GM20431 (cell line): ENCODE results near the gene POU3F1.

Experiments
- in situ Hi-C: fragments of 300-500 bp; cut with MseI, MboI; formaldehyde crosslinking; loops from one replicate; pipeline ENCODE4 v1.15.0; 2020; ENCODE audit warnings: low sequenced_read_pairs; ENCODE audit not compliant: unreplicated experiment

Gene POU3F1

DNA sequence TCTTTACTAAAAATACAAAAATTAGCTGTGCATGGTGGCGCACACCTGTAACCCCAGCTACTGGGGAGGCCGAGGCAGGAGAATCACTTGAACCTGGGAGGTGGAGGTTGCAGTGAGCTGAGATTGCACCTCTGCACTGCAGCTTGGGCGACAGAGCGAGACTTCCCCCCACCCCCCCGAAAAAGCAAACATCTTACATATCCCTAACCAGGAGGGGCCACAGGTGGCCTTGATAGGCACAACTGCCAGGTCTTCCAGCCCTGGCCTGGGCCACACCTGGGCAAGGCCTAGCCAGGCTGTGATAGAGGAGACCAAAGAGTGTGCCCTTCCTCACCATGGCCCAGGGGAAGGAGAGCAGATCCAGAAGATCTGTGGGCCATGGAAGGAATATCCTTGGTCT is 28.6 kb upstream of the POU3F1 start:
- in situ Hi-C loops: no loop called here

DNA sequence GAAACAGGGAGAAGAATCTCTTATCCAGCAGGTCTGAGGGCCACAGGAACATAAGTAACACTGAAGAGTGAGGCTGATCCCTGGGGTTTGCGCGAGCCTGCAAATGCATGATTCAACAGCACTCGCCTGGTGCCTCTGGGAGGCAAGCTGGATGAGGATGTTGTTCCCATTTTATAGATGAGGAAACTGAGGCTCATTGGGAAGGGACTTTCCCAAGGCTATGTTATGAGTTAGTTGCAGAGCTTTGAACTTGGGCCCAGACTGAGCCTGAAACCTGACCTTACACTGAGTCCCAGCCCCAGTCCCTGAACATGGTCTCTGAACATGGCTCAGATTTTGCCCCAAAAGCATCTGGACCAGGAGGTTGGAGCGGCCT is 27.7 kb upstream of the POU3F1 start:
- in situ Hi-C loops: no loop called here

DNA sequence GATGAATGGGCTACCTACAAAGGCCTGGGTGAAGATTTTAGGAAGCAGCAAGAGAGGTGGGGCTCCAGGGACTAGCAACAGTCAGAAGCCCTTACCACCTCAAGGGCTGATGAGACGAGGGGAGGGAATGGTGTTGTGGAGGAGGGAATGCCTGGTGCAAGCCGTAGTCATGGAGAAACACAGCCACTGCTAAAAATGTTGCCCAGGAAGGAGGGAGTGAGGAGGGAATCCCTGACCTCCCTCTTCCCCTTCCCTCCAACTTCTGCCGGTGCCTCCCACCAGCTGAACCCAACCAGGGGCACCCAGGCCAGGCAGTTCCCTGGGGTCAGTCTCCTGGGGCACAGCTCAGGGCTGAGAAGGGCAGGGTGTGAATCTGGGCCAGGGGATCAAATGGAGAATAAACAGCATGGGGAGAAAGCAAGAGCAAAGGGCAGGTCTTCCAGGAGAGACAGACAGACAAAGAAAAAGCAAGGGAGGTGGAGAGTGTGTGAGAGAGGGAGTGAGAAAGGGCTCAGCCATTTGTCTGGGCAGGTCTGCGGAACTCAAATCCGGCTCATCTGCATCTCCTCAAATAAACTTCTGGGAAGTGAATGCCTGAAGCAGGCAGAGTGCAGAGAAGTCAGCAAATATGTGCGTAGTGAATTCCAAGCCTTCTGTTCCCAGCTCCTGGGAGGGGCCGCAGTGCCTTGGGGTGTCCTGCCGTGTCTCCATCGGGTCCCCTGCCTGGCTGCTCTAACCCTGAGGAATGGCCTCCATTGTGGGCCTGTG is 27.1 kb upstream of the POU3F1 start:
- in situ Hi-C loops: no loop called here

DNA sequence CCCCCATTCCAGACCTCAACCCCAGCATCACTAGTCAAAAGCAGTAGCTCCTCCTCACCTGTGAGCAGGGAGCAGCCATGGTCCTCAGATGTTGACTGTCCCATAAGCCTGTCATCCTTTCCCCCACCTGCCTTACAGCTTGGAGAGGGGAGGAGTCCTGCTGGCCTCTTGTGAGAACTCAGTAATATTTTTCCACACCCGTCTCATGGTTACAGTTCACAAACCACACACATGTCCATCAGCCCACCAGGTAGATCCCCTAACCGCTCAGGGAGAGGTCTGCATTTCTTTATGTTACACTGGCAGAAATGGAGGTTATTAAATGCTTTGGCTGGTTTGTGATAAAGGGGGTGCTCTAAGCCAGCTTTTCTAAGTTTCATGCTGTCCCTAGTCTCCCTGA is 26.3 kb upstream of the POU3F1 start:
- in situ Hi-C loops: no loop called here

DNA sequence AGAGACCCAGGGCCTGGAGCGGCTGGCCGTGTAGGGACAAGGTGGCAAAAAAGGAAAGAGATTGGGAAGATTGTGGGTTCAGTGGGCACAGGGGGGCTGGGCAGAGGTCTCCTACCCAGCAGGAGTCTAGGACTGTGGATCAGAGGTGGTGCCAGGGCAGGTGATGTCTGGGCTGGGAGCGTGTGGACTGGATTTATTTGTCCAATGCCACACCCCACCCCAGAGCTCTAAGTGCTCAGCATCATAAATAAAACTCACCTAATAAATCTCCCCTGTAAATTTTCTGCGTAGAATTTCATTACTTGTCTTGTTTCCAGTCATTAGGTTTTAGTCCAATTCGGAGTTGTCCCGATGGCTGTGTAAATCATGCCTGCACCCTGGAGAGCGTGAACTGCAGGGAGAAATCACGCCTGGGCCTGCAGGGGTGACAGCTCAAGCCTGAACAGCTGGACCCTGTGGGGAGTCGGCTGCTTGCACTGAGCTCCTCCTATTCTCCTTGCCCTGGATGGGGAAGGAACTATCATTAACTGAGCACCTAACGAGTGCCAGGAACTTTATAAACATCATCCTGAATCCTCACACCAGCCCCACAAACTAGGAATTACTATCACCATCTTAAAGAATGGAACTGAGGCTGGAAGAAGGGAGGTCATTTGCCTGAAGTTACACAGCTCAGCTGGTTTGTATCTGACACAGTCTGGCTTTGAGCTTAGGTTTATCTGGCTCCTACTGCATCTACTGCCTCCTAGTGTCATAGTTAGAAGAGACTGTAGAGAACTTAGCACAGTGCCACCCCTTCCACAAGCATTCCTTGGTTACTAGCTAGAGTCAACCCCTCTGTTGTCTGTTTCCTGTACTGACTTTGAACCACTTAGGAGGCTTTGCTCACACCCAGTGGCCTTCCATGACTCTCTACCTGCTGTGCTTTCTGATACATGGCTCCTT is 25.0 kb upstream of the POU3F1 start:
- in situ Hi-C loops: no loop called here

DNA sequence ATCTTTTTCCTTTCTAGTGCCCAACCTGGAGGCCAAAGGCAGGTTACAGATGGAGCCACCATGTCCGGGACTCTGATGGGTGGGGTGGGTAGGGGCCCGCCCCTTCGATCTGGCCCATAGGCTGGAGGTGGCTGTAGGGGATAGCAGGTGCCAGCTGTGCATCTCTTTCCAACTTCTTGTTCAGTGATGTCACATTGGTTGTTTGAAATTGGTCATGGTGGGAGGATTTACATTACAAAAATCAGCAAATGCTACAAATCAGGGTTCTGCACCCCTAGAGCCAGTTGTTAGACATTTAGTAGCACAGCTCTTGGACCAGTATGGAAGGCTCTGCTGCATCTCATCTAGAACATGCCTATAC is 22.4 kb upstream of the POU3F1 start:
- in situ Hi-C loops: no loop called here

GRCh38 chr1:38068220-38068979 is 21.8 kb upstream of the POU3F1 start:
- in situ Hi-C loops: no loop called here

DNA sequence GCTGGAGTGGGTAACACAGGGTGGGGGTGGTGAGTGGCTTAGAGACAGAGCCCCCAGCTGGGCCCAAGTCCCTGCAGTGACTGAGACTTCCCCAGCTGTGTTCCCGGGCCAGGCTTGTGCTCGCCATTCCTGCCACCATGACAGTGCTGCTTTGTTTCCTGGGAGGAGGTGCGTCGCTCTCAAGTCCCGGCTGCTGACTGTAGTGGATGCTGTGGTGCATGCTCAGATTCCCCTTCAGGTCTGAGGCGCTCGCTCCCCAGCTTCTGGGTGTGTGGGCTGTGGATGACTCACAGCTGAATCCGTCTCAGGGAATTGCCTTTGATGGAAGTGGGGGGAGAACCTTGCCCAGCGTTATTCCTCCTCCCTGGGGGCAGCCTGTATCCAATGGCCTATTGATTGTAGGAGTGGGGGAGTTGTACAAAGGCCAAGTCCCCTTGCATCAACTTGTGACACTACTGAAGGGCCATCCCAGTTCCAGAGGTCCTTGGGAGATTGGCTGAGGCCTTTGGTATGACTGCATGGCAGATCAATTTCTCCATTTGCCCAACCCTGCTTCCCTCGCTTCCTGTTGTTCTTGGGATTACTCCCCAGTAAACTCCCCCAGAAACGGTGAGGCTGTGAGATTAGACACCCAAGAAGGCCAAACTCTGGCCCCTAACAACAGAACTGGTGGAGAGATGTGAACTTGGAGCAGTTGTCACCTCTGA is 17.8 kb upstream of the POU3F1 start:
- in situ Hi-C loops: no loop called here

- in situ Hi-C loops: no loop called here
Measured at GRCh38 chr1:38063616-38064015, 17.0 kb upstream of the POU3F1 start.

DNA sequence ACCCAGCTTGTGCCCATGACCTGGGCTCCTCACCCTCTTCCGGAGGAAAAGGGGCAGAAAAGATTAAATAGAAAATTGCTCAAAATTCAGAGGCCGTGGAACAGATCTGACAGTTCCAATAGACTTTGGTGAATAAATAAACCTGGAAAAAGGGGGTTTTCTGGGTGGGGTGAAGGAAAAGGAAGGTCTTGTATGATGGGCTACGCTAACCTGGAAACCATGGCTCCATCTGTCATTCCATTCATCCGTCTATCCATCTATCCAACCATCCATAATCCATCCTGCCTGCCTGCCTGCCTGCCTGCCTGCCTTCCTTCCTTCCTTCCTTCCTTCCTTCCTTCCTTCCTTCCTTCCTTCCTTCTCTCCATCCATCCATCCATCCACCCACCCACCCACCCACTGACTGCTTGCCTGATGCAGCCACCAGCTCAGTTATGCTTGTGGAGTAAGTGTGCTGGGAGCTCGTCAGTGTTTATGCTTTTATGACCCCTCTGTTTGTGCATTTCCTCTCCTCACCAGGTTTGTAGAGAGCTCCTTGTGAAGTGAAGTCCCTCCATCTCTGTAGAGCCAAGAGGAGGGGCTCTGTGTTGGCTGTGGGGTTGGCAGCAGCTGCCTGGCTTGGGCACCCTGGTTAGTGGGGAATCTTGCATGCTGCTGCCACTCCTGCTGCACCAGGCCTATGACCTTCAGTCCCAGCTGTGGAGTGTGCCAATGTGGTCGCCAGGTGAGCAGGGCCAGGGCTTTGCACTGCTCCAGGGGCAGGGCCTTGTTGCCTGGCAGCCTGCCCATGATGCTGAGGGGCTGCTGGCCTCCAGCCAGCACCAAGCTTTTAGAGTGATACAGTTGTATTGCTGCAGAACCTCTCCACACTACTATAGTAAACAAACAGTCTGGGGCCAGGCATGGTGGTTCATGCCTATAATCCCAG is 16.0 kb upstream of the POU3F1 start:
- in situ Hi-C loops: no loop called here

- in situ Hi-C loops: no loop called here
Measured at GRCh38 chr1:38061883-38062328, 15.3 kb upstream of the POU3F1 start.

DNA sequence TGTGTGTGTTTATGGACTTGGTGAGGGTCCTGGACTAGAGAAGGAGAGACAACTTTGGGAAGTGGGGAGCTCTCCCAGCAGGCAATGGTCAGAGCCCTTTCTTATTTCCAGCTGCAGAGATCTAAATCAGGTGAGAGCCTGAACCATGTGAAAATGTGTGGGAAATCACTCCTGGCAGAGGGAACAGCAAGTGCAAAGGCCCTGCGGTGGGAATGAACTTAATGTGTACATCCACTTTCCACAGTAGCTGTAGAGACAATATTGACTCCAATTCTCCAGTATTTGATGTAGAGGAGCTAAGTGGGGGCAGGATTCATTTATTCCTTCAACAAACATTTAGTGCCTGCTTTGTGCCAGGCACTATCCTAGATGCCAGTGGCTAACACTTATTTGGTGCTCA is 14.7 kb upstream of the POU3F1 start:
- in situ Hi-C loops: no loop called here

DNA sequence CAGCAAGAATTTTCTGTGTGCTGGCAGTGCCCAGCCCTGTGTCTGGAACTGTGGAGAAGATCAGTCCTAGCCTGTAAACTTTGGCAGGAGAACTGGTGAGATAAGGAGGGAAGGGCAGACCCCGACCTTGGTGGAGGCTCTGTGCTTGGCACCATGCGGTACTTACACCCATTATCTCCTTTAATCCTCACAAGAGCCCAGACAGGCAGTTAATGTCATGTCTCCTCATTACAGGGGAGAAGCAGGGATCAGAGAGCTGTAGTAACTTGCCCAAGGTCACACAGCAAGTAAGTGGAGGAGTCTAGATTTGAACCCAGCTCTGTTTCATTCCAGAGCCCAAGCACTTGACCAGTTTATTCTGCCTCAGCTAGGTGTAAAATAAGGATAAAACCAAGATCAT is 13.9 kb upstream of the POU3F1 start:
- in situ Hi-C loops: no loop called here

DNA sequence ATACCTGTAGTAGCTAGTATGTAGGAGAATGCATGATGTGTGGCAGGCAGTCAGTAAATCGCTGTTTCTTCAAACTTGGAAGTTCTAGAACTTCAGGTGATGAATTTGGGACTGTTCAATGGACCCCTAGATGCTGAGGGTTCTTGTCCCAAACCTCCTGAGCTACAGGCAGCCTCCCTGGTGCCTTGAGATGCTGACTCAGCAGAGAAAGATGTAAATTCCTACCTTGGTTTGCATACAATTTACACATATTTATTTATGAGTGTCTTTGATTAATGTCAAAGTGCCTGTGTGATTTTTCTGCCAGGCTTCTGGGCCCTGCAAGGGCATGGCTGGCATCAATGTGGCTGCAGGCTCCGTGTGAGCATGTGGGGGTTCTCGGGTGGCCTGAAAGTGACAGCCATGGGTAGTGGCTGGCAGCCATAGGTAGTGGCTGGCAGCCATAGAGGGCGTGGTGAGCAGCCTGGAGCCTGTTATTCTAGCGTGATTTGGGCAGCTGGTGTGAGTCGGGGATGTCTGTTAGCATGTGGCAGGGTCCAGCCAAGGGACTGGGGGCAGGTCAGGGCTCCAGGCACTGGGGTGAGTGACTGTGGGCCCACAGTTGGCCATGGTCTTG is 13.2 kb upstream of the POU3F1 start:
- in situ Hi-C loops: no loop called here

- in situ Hi-C loops: no loop called here
Measured at GRCh38 chr1:38055965-38056364, 9.4 kb upstream of the POU3F1 start.

- in situ Hi-C loops: no loop called here
Measured at GRCh38 chr1:38055398-38055797, 8.8 kb upstream of the POU3F1 start.

GRCh38 chr1:38053416-38054091 is 7.0 kb upstream of the POU3F1 start:
- in situ Hi-C loops: no loop called here

DNA sequence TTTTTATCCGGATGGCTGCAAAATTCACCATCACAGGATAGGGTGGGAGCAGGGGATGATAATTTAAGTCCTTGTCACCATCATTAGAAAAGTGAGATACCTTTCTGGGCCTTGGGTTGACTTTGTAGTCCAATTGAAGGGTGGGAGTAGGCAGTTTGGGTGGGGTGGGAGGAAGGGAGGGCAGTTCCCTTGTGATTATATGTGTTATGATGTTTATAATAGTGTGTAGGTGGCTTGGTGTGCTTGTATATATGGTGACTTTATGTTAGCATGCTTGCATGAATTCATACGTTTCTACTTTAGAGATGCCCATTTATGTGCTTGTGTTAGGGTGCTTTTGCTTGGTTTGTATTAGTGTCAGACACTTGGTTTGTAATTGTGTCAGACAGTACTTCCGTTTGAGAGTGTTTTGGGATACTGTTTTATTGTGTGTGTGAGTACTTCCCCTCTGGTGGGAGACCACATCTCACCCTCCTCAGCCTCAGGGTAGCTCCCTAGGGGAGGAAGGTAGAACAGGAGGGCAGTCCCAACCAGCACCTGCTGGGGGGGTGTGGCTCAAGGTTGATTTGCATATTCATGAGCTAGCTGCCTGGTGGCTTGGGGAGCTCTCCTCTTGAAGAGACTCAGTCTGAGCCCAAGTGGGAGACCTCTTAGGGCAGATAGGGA is 6.3 kb upstream of the POU3F1 start:
- in situ Hi-C loops: no loop called here
